H1 (cell line): ENCODE measurements around the gene MYO5B. TPM values are rescaled to one million over a fixed set of nuclear protein-coding genes. Genes with fewer than 3 reads are reported as not detected.

Experiments used
- CTCF ChIA-PET: fragments of 300-600 bp; sonication (Branson Sonifier 250); formaldehyde crosslinking; loops from one replicate; lab custom pipeline; 2021; ENCODE audit not compliant: partially characterized antibody; lab: Charles Lee
- POLR2A ChIA-PET: fragments of 300-600 bp; sonication (Branson Sonifier 250); formaldehyde crosslinking; loops from one replicate; lab custom pipeline; 2021; ENCODE audit warnings: inconsistent platforms; ENCODE audit not compliant: partially characterized antibody; lab: Charles Lee
- DNase-seq, 2 experiments: peaks; one replicate each; pipeline versions ENCODE4 v3.0.0 to v3.0.0-alpha.2; 2010 to 2022; ENCODE audit warnings: low spot score in 2 of 2, low read depth in 1 of 2, mixed read lengths in 1 of 2
- FAIRE-seq: peaks from 2 replicates; lab custom pipeline; 2011; peaks lifted over from hg19 to GRCh38; lab: Jason Lieb, UNC
- H2AFZ ChIP-seq: 2 replicates; pipeline ENCODE4 v1.8.1; 2012; ENCODE audit warnings: low read length, inconsistent platforms
- H2AK5ac ChIP-seq: 2 replicates; pipeline ENCODE4 v1.6.1; 2013; ENCODE audit warnings: low read depth, low read length
- H2BK120ac ChIP-seq: replicated peaks from 2 replicates; pipeline ENCODE3; 2013; ENCODE audit warnings: low read depth, low read length, inconsistent platforms
- H2BK12ac ChIP-seq: 2 replicates; pipeline ENCODE4 v1.6.1; 2013; ENCODE audit warnings: low read depth, low read length
- H2BK15ac ChIP-seq: 2 replicates; pipeline ENCODE4 v1.6.1; 2013; ENCODE audit warnings: low read length
- H2BK20ac ChIP-seq: 2 replicates; pipeline ENCODE4 v1.6.1; 2013; ENCODE audit warnings: low read length
- H2BK5ac ChIP-seq: 2 replicates; pipeline ENCODE4 v1.6.1; 2013; ENCODE audit warnings: low read depth, low read length
- H3K14ac ChIP-seq: 2 replicates; pipeline ENCODE4 v1.6.1; 2013; ENCODE audit warnings: inconsistent platforms; ENCODE audit not compliant: insufficient read length
- H3K18ac ChIP-seq: 2 replicates; pipeline ENCODE4 v1.6.1; 2013; ENCODE audit warnings: low read length; ENCODE audit errors: extremely low read depth
- H3K23ac ChIP-seq: 2 replicates; pipeline ENCODE4 v1.6.1; 2013; ENCODE audit warnings: inconsistent platforms; ENCODE audit not compliant: insufficient read length
- H3K23me2 ChIP-seq: 2 replicates; pipeline ENCODE4 v1.6.1; 2013; ENCODE audit warnings: low read depth, low read length
- H3K27ac ChIP-seq: 2 replicates; pipeline ENCODE4 v1.6.1; 2011; ENCODE audit warnings: low read depth, low read length, inconsistent platforms
- H3K27me3 ChIP-seq, 4 experiments: replicated peaks in 1 of 4; 1 replicate in 1 of 4; 2 replicates in 3 of 4; pipeline versions ENCODE4 v1.6.1 to v1.8.1; 2011 to 2013; ENCODE audit warnings: low read length in 3 of 4, mild to moderate bottlenecking in 3 of 4, inconsistent platforms in 2 of 4, mixed read lengths in 2 of 4, moderate library complexity in 1 of 4; ENCODE audit not compliant: control insufficient read depth in 3 of 4, insufficient read depth in 3 of 4; ENCODE audit errors: extremely low read depth in 1 of 4
- H3K36me3 ChIP-seq, 4 experiments: 2 replicates each; pipeline versions ENCODE4 v1.6.1 to v1.8.1; 2011 to 2013; ENCODE audit warnings: mild to moderate bottlenecking in 4 of 4, low read length in 3 of 4, moderate library complexity in 2 of 4, control low read depth in 1 of 4, inconsistent platforms in 1 of 4; ENCODE audit not compliant: insufficient read depth in 4 of 4, control insufficient read depth in 2 of 4
- H3K4ac ChIP-seq: replicated peaks from 2 replicates; pipeline ENCODE3; 2013; ENCODE audit warnings: low read length, low read depth, mixed read lengths, inconsistent platforms; ENCODE audit not compliant: insufficient read length
- H3K4me1 ChIP-seq, 4 experiments: replicated peaks in 1 of 4; 1 replicate in 1 of 4; 2 replicates in 3 of 4; pipeline versions ENCODE4 v1.6.1 to v1.8.1; 2011 to 2013; ENCODE audit warnings: low read length in 3 of 4, inconsistent platforms in 2 of 4, mixed read lengths in 1 of 4; ENCODE audit not compliant: insufficient read depth in 4 of 4, control insufficient read depth in 3 of 4
- H3K4me2 ChIP-seq, 2 experiments: 2 replicates each; pipeline versions ENCODE4 v1.6.1 to v1.8.1; 2011 to 2013; ENCODE audit warnings: low read depth in 2 of 2, low read length in 2 of 2, control low read depth in 1 of 2, inconsistent platforms in 1 of 2, mild to moderate bottlenecking in 1 of 2; ENCODE audit not compliant: insufficient read depth in 1 of 2
- H3K4me3 ChIP-seq, 4 experiments: fragments of 200-600, 300-600 bp in 1 of 4; sonication (generic), shearing (Covaris generic), sonication (Bioruptor Twin) in 1 of 4; 2 replicates each; pipeline versions ENCODE4 v1.5.1 to v1.8.1; 2011 to 2016; ENCODE audit warnings: low read length in 4 of 4, low read depth in 3 of 4, control low read depth in 2 of 4, inconsistent platforms in 2 of 4, mild to moderate bottlenecking in 2 of 4, mixed read lengths in 1 of 4, moderate library complexity in 1 of 4; ENCODE audit not compliant: insufficient read depth in 2 of 4; ENCODE audit errors: extremely low read depth in 1 of 4
- H3K56ac ChIP-seq: replicated peaks from 2 replicates; pipeline ENCODE3; 2013; ENCODE audit warnings: low read depth, mild to moderate bottlenecking, mixed read lengths, low read length, inconsistent platforms; ENCODE audit not compliant: insufficient read length
- H3K79me1 ChIP-seq: 2 replicates; pipeline ENCODE4 v1.6.1; 2013; ENCODE audit warnings: low read depth, low read length, control low read depth
- H3K79me2 ChIP-seq, 2 experiments: 2 replicates each; pipeline versions ENCODE4 v1.6.1 to v1.8.1; 2012 to 2013; ENCODE audit warnings: low read length in 2 of 2, mild to moderate bottlenecking in 2 of 2, inconsistent platforms in 1 of 2; ENCODE audit not compliant: insufficient read depth in 2 of 2, control insufficient read depth in 1 of 2
- H3K9ac ChIP-seq, 4 experiments: replicated peaks in 1 of 4; 1 replicate in 1 of 4; 2 replicates in 3 of 4; pipeline versions ENCODE4 v1.6.1 to v1.8.1; 2011 to 2013; ENCODE audit warnings: low read depth in 3 of 4, low read length in 3 of 4, control low read depth in 2 of 4, mild to moderate bottlenecking in 2 of 4, moderate library complexity in 2 of 4, inconsistent platforms in 1 of 4; ENCODE audit errors: extremely low read depth in 1 of 4
- H3K9me3 ChIP-seq, 2 experiments: 2 replicates each; pipeline versions ENCODE4 v1.6.1 to v1.8.1; 2012 to 2013; ENCODE audit warnings: mild to moderate bottlenecking in 2 of 2, moderate library complexity in 2 of 2, control low read depth in 1 of 2, inconsistent platforms in 1 of 2, low read depth in 1 of 2, low read length in 1 of 2, mixed read lengths in 1 of 2; ENCODE audit not compliant: insufficient read depth in 2 of 2
- H4K20me1 ChIP-seq, 2 experiments: replicated peaks in 1 of 2; 2 replicates each; pipeline versions ENCODE3 to v1.8.1; 2011 to 2013; ENCODE audit warnings: inconsistent platforms in 2 of 2, low read length in 2 of 2, mild to moderate bottlenecking in 1 of 2; ENCODE audit not compliant: insufficient read depth in 2 of 2, control insufficient read depth in 1 of 2
- H4K5ac ChIP-seq: 2 replicates; pipeline ENCODE4 v1.6.1; 2013; ENCODE audit warnings: low read length, low read depth, mixed read lengths, inconsistent platforms; ENCODE audit not compliant: insufficient read length
- H4K8ac ChIP-seq: 2 replicates; pipeline ENCODE4 v1.8.0; 2013; ENCODE audit warnings: mild to moderate bottlenecking, moderate library complexity, low read length, inconsistent platforms; ENCODE audit not compliant: insufficient read depth; ENCODE audit errors: extremely low read depth
- H4K91ac ChIP-seq: replicated peaks from 2 replicates; pipeline ENCODE3; 2013; ENCODE audit warnings: low read length, mixed read lengths, inconsistent platforms; ENCODE audit not compliant: insufficient read length
- ASH2L ChIP-seq: fragments of 200-600, 300-600 bp; sonication (generic); IDR thresholded peaks from one replicate; pipeline ENCODE4 v1.7.1; 2017; ENCODE audit warnings: low read length
- BACH1 ChIP-seq: IDR thresholded peaks from 2 replicates; pipeline ENCODE4 v1.6.1; 2012; ENCODE audit warnings: low read length, improper control_type of control experiment
- CEBPB ChIP-seq: IDR thresholded peaks from 2 replicates; pipeline ENCODE4 v1.6.1; 2012; ENCODE audit warnings: low read depth, low read length
- CTBP2 ChIP-seq: IDR thresholded peaks from 2 replicates; pipeline ENCODE4 v1.7.0; 2011; ENCODE audit warnings: borderline replicate concordance, mild to moderate bottlenecking, moderate library complexity, mixed read lengths, low read length; ENCODE audit not compliant: insufficient read depth, insufficient read length
- EP300 ChIP-seq, 2 experiments: IDR thresholded peaks; 1 replicate in 1 of 2; 2 replicates in 1 of 2; pipeline ENCODE4 v1.6.1; 2011 to 2012; ENCODE audit warnings: low read depth in 2 of 2, low read length in 2 of 2, mild to moderate bottlenecking in 2 of 2, borderline replicate concordance in 1 of 2, inconsistent platforms in 1 of 2, moderate library complexity in 1 of 2
- KDM5A ChIP-seq: fragments of 200-600 bp; IDR thresholded peaks from 2 replicates; pipeline ENCODE4 v1.7.1; 2012; ENCODE audit warnings: mild to moderate bottlenecking, low read length, inconsistent platforms, mixed read lengths
- NANOG ChIP-seq: IDR thresholded peaks from 2 replicates; pipeline ENCODE4 v1.6.1; 2011; ENCODE audit warnings: low read length, low read depth, mild to moderate bottlenecking, inconsistent platforms; ENCODE audit not compliant: insufficient read depth, poor library complexity, severe bottlenecking
- POLR2AphosphoS5 ChIP-seq: IDR thresholded peaks from 2 replicates; pipeline ENCODE4 v1.6.1; 2011; ENCODE audit warnings: low read depth, low read length
- SRF ChIP-seq: IDR thresholded peaks from 2 replicates; pipeline ENCODE4 v1.6.1; 2011; ENCODE audit warnings: mild to moderate bottlenecking, low read depth, low read length, moderate library complexity
- TAF1 ChIP-seq: IDR thresholded peaks from 2 replicates; pipeline ENCODE4 v1.6.1; 2011; ENCODE audit warnings: mild to moderate bottlenecking, low read depth, low read length
- WGBS, 2 experiments: shearing (Covaris generic) in 1 of 2; methylation state at CpG; one replicate each; pipeline versions ENCODE4 v1.1.6 to v1.1.7; 2013 to 2015; ENCODE audit warnings: low lambda C conversion rate in 2 of 2, mixed read lengths in 2 of 2, inconsistent platforms in 1 of 2, low coverage in 1 of 2, missing lambda C conversion rate in 1 of 2; ENCODE audit not compliant: insufficient replicate concordance in 2 of 2, insufficient coverage in 1 of 2, insufficient read length in 1 of 2; ENCODE audit errors: extremely low coverage in 1 of 2, missing lambda C conversion rate in 1 of 2; 5-methylcytosine and 5-hydroxymethylcytosine counted together
- polyA plus RNA-seq, 7 experiments: library from polyadenylated mRNA; depleted of rRNA in 3 of 7; stranded (reverse) in 5 of 7; unstranded in 2 of 7; fragments of >200 nt in 5 of 7; fragments of 200-250 nt in 2 of 7; gene quantifications; 1 replicate in 5 of 7; 2 replicates in 1 of 7; 4 replicates in 1 of 7; pipeline versions ENCODE4 v1.2.1 to v1.2.3, GENCODE V29; 2011 to 2013; ENCODE audit warnings: missing spikeins in 2 of 7, mixed read lengths in 2 of 7
- total RNA-seq: library from RNA; stranded (reverse); fragmentation: NEBNext Ultra II Directional; extraction: Animal tissue kit (Norgen Biotek cat#: 25700); gene quantifications from 2 replicates; pipeline ENCODE4 v1.2.1, GENCODE V29; 2021
- TF ChIP-seq, protein P1 (sequence below), 3 experiments: IDR thresholded peaks; 1 replicate in 2 of 3; 2 replicates in 1 of 3; pipeline versions ENCODE4 v1.5.1 to v1.6.1; 2011; ENCODE audit warnings: low read length in 3 of 3, mild to moderate bottlenecking in 3 of 3, inconsistent platforms in 2 of 3, low read depth in 1 of 3, moderate library complexity in 1 of 3; ENCODE audit not compliant: insufficient read depth in 1 of 3; ENCODE audit errors: control extremely low read depth in 1 of 3

Gene MYO5B
- total and polyA plus RNA-seq, 2 of the 8 experiments (the other 6 are each of a cell fraction or from before 2014, with no cell fraction given), result 6.4 to 7.7 TPM

DNA sequence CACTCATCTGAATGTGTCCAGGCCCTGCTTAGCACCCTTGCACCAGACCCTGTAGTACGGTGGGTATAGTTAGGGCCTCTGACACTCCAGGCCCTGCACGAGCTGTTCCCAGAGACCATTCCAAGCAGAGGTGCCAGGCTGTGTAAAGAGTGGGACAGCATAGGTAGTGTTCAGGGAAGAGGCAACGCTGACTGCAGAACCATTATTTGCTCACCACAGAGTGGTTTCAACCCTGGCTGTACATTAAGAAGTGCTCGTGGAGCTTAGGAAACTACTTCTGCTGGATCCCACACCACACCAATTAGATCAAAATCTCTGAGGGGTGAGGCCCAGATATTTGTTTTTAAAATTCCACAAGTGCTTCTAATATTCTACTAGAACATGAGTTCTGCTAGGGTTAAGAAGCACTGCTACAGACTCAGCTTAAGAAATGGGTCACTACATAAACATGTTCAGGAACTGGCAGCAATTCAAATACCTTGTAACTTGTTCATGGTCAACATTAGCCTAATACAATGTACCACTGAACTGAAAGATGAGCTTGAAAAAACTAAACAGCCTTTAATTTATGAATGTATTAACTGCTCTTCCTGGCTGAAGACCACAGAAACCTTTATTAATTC is 183.0 kb downstream of the MYO5B start:
- H3K27me3 ChIP-seq, result no peaks in the 10 kb centered on the region
- POLR2A ChIA-PET, result no interaction called here
- H3K36me3 ChIP-seq, result no peaks in the 10 kb centered on the region
- H3K23me2 ChIP-seq, result peaks cover 3% of the 10 kb centered on the region; the same call in 1 of the 2 replicates
- CTCF ChIA-PET, result interaction anchor here (0.7 to 1.8 kb wide), 8 partner anchors 8 to 192 kb away, joined by 3 to 8 read pairs (median 4); no protein-coding TSS in a partner anchor
- H2BK20ac ChIP-seq, result no peak overlapping the region
- H3K9ac ChIP-seq, result no peak overlapping the region
- H3K18ac ChIP-seq, result no peak overlapping the region
- H3K23ac ChIP-seq, result no peak overlapping the region
- H2BK15ac ChIP-seq, result no peak overlapping the region
- no peaks in the 10 kb centered on the region; the same call in 1 of the 2 replicates for H3K79me1 ChIP-seq
- no peak overlapping the region for H2AFZ ChIP-seq
- H3K9me3 ChIP-seq, result no peaks in the 10 kb centered on the region; a peak in 1 of 4 replicates
- H2BK12ac ChIP-seq, result no peak overlapping the region
- H2AK5ac ChIP-seq, result no peak overlapping the region
- H3K4me2 ChIP-seq, result no peak overlapping the region
- H4K91ac ChIP-seq, result no peak overlapping the region
- H3K14ac ChIP-seq, result no peak overlapping the region
- no peak overlapping the region for H3K4ac ChIP-seq
- H4K5ac ChIP-seq, result no peak overlapping the region
- H4K20me1 ChIP-seq, result no peaks in the 10 kb centered on the region
- FAIRE-seq, result no peak
- H3K4me3 ChIP-seq, result no peak overlapping the region
- no peak overlapping the region for H3K56ac ChIP-seq
- no peaks in the 10 kb centered on the region for H3K79me2 ChIP-seq
- DNase-seq, result no peak
- H2BK5ac ChIP-seq, result no peak overlapping the region
- 92% methylated on average over 4 of the region's 4 CpGs; no CpG with 5 or more reads in 1 of the 2 experiments for WGBS, 2 experiments
- H3K4me1 ChIP-seq, result no peaks in the 10 kb centered on the region
- H2BK120ac ChIP-seq, result no peak overlapping the region
- no peak overlapping the region for H4K8ac ChIP-seq
- no peak overlapping the region for H3K27ac ChIP-seq
- TF ChIP-seq ASH2L, result no peak
- no peak for TF ChIP-seq CEBPB
- TF ChIP-seq BACH1, result no peak
- TF ChIP-seq CTBP2, result no peak
- no peak for TF ChIP-seq EP300 (IDR thresholded peaks at IDR 0.05; ENCODE audit: borderline replicate concordance in 1 of 2, low read depth in 2 of 2, low read length in 2 of 2)
- TF ChIP-seq, protein P1, sequence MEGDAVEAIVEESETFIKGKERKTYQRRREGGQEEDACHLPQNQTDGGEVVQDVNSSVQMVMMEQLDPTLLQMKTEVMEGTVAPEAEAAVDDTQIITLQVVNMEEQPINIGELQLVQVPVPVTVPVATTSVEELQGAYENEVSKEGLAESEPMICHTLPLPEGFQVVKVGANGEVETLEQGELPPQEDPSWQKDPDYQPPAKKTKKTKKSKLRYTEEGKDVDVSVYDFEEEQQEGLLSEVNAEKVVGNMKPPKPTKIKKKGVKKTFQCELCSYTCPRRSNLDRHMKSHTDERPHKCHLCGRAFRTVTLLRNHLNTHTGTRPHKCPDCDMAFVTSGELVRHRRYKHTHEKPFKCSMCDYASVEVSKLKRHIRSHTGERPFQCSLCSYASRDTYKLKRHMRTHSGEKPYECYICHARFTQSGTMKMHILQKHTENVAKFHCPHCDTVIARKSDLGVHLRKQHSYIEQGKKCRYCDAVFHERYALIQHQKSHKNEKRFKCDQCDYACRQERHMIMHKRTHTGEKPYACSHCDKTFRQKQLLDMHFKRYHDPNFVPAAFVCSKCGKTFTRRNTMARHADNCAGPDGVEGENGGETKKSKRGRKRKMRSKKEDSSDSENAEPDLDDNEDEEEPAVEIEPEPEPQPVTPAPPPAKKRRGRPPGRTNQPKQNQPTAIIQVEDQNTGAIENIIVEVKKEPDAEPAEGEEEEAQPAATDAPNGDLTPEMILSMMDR (IDR thresholded peaks at IDR 0.05; ENCODE audit: control extremely low read depth in 1 of 3, insufficient read depth in 1 of 3, low read depth in 1 of 3, low read length in 3 of 3), result no peak
- TF ChIP-seq POLR2AphosphoS5, result no peak
- TF ChIP-seq KDM5A, result no peak
- no peak for TF ChIP-seq NANOG
- TF ChIP-seq TAF1, result no peak
- TF ChIP-seq SRF, result no peak
